GM23338 (cell line): Measurements from ENCODE around the gene TTC3. TPM values are rescaled to one million over a fixed set of nuclear protein-coding genes. Genes with fewer than 3 reads are reported as not detected.

Experiments used
- polyA plus RNA-seq: library from polyadenylated mRNA; unstranded; fragments of >200 nt; fragmentation: Nextera tagmentation; extraction: Ambion mirVana; gene quantifications from 2 replicates; pipeline ENCODE4 v1.2.1, GENCODE V29; 2016
- small RNA-seq: library from RNA; depleted of rRNA; stranded (forward); fragments of <200 nt; gene quantifications from one replicate; pipeline ENCODE3, GENCODE V24; 2014; ENCODE audit warnings: low replicate concordance
- total RNA-seq: library from RNA; depleted of rRNA; stranded (reverse); fragments of >200 nt; shearing (Covaris generic); gene quantifications from 2 replicates; pipeline ENCODE4 v1.2.3, GENCODE V29; 2014; rRNA removed

TTC3 gene
- total and polyA plus RNA-seq, 2 experiments from 2014 or later = 28.9 to 48.6 TPM

Small RNAs within 50 kb of the gene (small RNA-seq; reads per million reads assigned to genes)
- not detected for gene RN7SL678P
- gene RNU6-696P = not detected

Other genes starting within 250 kb of the TTC3 start
- 14.7 and 28.9 TPM in 2 replicates for gene HLCS, start 106.6 kb upstream of the TTC3 start, total RNA-seq
- gene HLCS, start 106.6 kb upstream of the TTC3 start, polyA plus RNA-seq = 5.0 and 6.1 TPM in 2 replicates
- gene RIPPLY3, start 66.6 kb upstream of the TTC3 start, total RNA-seq = 2.5 and 2.6 TPM in 2 replicates
- 2.8 and 3.1 TPM in 2 replicates for gene RIPPLY3, start 66.6 kb upstream of the TTC3 start, polyA plus RNA-seq
- 4.9 and 5.2 TPM in 2 replicates for gene PIGP, start 183 bp upstream of the TTC3 start, total RNA-seq
- gene PIGP, start 183 bp upstream of the TTC3 start, polyA plus RNA-seq = 19.6 and 22.7 TPM in 2 replicates
- gene VPS26C, start 194.1 kb downstream of the TTC3 start, total RNA-seq = 79.1 and 91.2 TPM in 2 replicates
- 39.3 and 45.1 TPM in 2 replicates for gene VPS26C, start 194.1 kb downstream of the TTC3 start, polyA plus RNA-seq